GM18520 (cell line): Measurements from ENCODE around the gene TMA16.

Source experiments
- ATAC-seq: cut with Tn5 transposase; IDR thresholded peaks from one replicate; pipeline ENCODE4 v1.9.1; 2021; ENCODE audit not compliant: unreplicated experiment

Gene TMA16

DNA sequence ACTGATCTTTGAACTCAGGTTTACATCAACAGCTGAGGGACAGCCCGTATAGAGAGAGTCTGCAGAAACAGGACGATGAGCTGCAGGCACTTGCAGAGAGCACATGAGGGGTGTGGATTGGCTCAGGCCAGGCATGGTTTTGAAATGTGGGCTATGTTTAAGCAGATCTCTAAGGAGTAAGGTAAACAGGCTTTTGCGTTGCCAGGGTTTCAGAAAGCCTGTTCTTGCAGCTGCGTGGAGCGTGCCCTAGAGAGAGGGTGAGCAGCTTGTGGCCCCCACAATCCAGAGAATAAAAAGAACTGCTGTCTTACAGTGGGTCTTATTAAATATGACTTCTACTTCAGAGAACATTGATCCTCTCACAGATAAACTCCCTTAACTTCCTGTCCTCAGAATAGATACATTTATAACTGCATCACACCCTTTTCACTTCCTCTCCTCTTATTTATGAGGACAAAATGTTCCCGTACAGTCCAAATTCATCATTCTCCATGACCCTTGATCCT lies 64.1 kb downstream of the TMA16 start:
- no peak for ATAC-seq

DNA sequence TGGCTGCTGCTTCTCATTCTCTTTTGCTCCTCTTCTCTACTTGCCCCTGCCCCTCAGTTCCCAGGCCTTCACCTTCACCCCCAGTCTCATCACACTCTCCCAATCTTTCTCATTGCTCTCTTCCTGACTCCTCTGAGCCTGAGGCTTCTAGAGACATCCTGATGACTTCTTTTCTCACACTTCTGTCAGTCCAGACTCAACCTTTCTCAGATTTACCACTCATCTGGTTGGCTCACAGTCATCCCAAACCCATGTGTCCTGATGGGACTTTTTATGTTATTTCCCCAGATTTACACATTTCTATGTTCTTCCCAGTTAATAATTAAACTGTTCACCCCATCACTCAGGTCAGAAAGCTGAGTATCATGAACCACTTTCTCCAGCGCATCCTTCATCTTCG lies 68.0 kb downstream of the TMA16 start:
- ATAC-seq: no peak

DNA sequence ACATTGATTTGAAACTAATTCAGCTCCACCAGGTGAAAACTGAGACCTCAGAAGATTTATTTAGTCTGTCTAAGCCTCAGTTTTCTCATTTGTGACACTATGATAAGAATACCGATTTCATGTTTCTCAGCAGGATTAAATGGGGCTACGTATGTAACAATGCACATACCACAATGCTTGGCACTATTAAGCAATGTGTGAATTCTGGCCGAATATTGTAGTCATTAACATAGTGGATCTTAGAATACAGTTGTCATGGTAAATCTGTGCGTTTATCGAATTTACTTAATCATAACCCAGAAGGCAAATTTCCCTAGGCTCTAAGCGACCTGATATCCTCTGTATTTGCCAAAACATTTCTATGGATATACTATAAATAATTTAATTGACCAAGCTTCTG lies 69.1 kb downstream of the TMA16 start:
- no peak for ATAC-seq

GRCh38 chr4:163564221-163564720 lies 69.8 kb downstream of the TMA16 start:
- ATAC-seq: no peak

DNA sequence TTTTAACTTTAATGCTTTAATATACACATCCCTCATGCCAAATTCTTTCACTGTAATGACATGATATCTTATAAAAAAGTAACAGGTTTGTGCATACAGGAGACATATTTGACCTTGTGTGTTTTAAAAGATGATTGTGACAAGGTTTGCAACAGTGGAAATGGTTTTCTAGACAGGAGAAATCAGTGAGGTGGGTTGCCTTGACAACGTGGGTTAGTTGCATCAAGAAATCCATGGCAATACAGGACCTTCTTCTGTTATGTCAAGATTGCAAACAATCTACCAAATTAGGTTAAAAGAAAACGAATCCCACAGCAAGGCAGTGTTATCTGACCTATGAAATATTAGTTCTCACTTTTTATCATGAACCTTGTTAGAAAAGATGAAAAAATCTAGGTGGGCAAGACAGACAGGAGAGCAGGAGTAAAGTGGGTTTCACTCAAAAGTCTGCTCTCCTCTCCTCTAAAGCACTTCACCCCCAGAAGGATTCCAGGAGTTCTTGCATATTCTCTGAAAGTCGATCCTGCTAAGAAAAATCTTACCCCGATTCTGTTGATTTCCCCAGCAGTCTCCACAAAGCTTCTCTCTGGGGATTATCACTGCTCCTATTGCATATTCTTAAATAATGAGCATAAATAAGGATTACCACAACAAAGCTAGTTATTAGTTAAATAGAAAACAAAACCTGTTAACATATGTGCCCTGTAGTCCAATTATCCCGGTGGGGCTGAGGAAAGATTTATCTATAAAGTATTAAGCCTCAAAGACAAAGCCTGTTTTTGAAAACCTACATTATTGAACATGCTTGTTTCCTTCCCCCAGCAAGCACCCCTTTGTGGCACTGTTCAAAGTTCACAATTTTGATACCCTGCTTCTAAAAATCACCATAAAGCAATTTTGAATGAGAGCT lies 71.0 kb downstream of the TMA16 start:
- no peak for ATAC-seq

DNA sequence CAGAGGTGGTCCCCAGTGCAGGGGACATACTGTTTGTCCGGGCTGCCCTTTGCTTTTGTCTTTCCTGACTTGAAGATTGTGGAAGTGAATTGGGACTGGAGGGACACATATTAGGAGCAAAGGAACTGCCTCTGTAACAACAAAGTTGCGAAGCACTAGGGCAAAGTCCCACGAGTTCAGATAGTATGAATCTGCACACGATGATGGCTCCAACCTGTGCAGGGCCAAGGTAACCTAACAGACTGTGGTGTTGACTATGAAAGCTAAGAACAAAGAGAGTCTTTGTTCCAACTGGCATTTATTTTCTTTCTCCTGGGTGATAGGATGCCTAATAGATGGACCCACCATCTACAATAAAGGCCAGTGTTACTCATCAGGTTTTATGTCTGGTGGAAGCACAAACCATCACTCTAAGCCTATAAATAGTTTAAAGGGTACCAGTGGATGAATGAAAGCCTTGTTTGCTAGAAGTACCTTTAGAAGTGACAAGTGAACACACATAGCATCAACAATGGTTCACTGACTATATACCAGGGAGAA lies 71.8 kb downstream of the TMA16 start:
- ATAC-seq: no peak

- no peak for ATAC-seq
These were observed 74.4 kb downstream of the TMA16 start for GRCh38 chr4:163568843-163569242.
